Small intestine (tissue), 7 donors: Measurements from ENCODE around the gene LMX1A. TPM values are rescaled to one million over a fixed set of nuclear protein-coding genes. Genes with fewer than 3 reads are reported as not detected.

ENCODE experiments used
- DNase-seq, 2 donors: peaks; one replicate each; pipeline versions ENCODE4 v3.0.0 to v3.0.0-alpha.2; 2013
- FAIRE-seq: peaks from 2 replicates; lab custom pipeline; 2012; peaks lifted over from hg19 to GRCh38; lab: Jason Lieb, UNC
- H3K27ac ChIP-seq, 3 donors: one replicate each; pipeline ENCODE4 v1.5.1; 2013; ENCODE audit warnings: low read length in 2 of 3, mild to moderate bottlenecking in 2 of 3, control low read depth in 1 of 3, inconsistent platforms in 1 of 3, low read depth in 1 of 3, moderate library complexity in 1 of 3
- H3K27me3 ChIP-seq, 3 donors: one replicate each; pipeline ENCODE4 v1.6.1; 2013; ENCODE audit warnings: low read length in 3 of 3, inconsistent platforms in 1 of 3; ENCODE audit not compliant: control insufficient read depth in 3 of 3, insufficient read depth in 3 of 3
- H3K36me3 ChIP-seq, 3 donors: one replicate each; pipeline ENCODE4 v1.6.1; 2013; ENCODE audit warnings: low read length in 3 of 3, inconsistent platforms in 1 of 3, low read depth in 1 of 3, mild to moderate bottlenecking in 1 of 3, moderate library complexity in 1 of 3; ENCODE audit not compliant: control insufficient read depth in 3 of 3, insufficient read depth in 2 of 3
- H3K4me1 ChIP-seq, 3 donors: one replicate each; pipeline ENCODE4 v1.6.1; 2013; ENCODE audit warnings: low read length in 2 of 3, inconsistent platforms in 1 of 3, low read depth in 1 of 3, mild to moderate bottlenecking in 1 of 3, moderate library complexity in 1 of 3; ENCODE audit not compliant: control insufficient read depth in 3 of 3, insufficient read depth in 2 of 3
- H3K4me3 ChIP-seq, 3 donors: one replicate each; pipeline ENCODE4 v1.5.1; 2013; ENCODE audit warnings: low read length in 3 of 3, control low read depth in 1 of 3, inconsistent platforms in 1 of 3, low read depth in 1 of 3, mild to moderate bottlenecking in 1 of 3, moderate library complexity in 1 of 3
- H3K9me3 ChIP-seq, 2 donors: one replicate each; pipeline ENCODE4 v1.6.1; 2013; ENCODE audit warnings: low read depth in 1 of 2, low read length in 1 of 2; ENCODE audit not compliant: control insufficient read depth in 2 of 2, insufficient read depth in 1 of 2
- WGBS, 3 donors: extraction: QIAGEN DNeasy Blood & Tissue Kit; methylation state at CpG; one replicate each; pipeline ENCODE4 v1.1.7; 2013; 5-methylcytosine and 5-hydroxymethylcytosine counted together
- polyA plus RNA-seq, 4 donors: library from polyadenylated mRNA; stranded (reverse) in 3 of 4; unstranded in 1 of 4; fragments of 200-250 nt in 3 of 4; fragments of 120-200 nt in 1 of 4; gene quantifications; one replicate each; pipeline versions ENCODE4 v1.2.1 to v1.2.3, GENCODE V29; 2013
- donor health status: healthy with polysubstance abuse.
- donor health status: control.
- donor health status: control.
- donor health status: Bipolar disorder and iron deficiency.
- donor health status: healthy.

LMX1A gene
- polyA plus RNA-seq, 4 donors, result 0.39 to 4.3 (median 0.49) TPM

- DNase-seq, result no peak
- Histone ChIP-seq H3K27ac (no peak overlapping the region), H3K9me3 (no peaks in the 10 kb centered on the region), H3K4me1 (no peaks in the 10 kb centered on the region), H3K36me3 (no peaks in the 10 kb centered on the region), H3K4me3 (no peak overlapping the region), H3K27me3 (peaks cover 0 to under 1% (median 0%) of the 10 kb centered on the region in 3 donors)
- FAIRE-seq, result no peak
- WGBS, 3 donors, result 71 to 95% (median 94%) methylated on average over 1 of the region's 1 CpG
Observed at GRCh38 chr1:165225650-165226049, 130.9 kb downstream of the LMX1A start.

DNA sequence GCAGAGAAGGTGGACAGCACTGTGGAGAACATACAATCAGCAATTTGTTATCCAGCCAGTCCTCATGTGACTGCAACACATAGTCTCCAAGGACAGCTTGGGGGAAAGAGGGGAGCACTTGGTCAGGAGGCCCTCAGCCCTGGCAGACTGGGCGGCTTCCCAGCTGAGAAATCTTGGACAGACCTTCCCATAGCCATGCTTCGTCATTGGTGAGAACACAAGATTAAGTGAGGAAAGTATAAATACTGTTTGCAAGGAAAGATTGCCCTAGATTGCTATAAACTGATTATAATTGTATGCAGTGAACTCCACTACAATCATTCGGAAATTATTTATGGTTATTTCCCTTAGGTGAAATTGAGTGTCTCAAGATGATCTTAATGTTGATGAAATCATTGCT, 131.5 kb downstream of the LMX1A start:
- Histone ChIP-seq H3K9me3 (no peaks in the 10 kb centered on the region), H3K27ac (no peak overlapping the region), H3K36me3 (no peaks in the 10 kb centered on the region), H3K27me3 (no peaks in the 10 kb centered on the region), H3K4me1 (no peaks in the 10 kb centered on the region), H3K4me3 (no peak overlapping the region)
- no peak for DNase-seq
- 82 to 89% (median 87%) methylated on average over 3 of the region's 3 CpGs for WGBS, 3 donors
- FAIRE-seq, result no peak

DNA sequence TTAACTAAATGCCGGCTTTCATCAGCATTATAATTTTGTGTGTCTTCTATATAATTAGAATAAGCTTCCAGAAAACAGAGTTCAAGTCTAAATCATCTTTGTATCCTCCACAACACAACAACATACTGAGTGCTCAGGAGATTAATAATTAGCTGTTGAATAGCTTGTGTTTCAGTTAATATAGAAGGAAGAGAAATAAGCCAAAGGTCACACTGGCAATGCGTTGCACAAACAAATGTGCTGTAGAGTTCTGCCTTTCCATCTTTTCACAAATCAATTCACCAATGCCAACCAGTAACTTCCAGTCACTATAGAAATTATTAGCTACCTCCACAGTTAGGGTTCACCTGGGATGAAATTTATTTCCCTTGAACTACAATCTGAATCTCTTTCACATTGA, 132.0 kb downstream of the LMX1A start:
- H3K27ac ChIP-seq, result no peak overlapping the region
- WGBS, 3 donors, result 31 to 64% (median 48%) methylated on average over 2 of the region's 2 CpGs
- no peak for FAIRE-seq

GRCh38 chr1:165222580-165222979, 133.9 kb downstream of the LMX1A start:
- H3K4me1 ChIP-seq, result no peaks in the 10 kb centered on the region
- no peaks in the 10 kb centered on the region for H3K27me3 ChIP-seq
- DNase-seq, result no peak
- H3K36me3 ChIP-seq, result no peaks in the 10 kb centered on the region
- no peaks in the 10 kb centered on the region for H3K9me3 ChIP-seq
- H3K27ac ChIP-seq, result no peak overlapping the region
- WGBS, 3 donors, result 84 to 85% (median 84%) methylated on average over 5 of the region's 5 CpGs
- H3K4me3 ChIP-seq, result no peak overlapping the region
- no peak for FAIRE-seq

More for the DNA sequence above, 132.0 kb downstream of the LMX1A start:
- Histone ChIP-seq H3K4me1 (no peaks in the 10 kb centered on the region), H3K4me3 (no peak overlapping the region), H3K36me3 (no peaks in the 10 kb centered on the region), H3K27me3 (no peaks in the 10 kb centered on the region), H3K9me3 (no peaks in the 10 kb centered on the region)
- peak in 1 of 2 donors; percentile 4 for DNase-seq

DNA sequence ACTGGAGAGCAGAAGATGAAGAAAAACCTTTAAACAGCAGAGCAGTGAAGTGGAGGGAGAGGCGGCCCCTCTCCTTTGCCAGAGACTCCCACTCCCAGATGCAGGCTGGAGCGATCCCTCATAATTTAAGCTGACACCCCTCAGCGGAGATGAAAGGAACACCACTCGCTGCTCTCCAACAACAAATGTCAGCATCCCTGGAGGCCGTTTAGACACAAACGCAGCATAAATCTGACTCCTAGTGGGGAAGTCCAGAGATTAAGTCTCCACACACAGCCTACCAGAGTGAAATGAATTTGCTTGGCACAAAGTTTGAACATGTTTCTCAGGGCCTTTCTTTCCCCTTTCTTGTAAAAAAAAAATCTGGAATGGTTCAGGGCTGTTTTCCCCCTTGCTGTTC, 137.8 kb downstream of the LMX1A start:
- WGBS, 3 donors, result 29 to 65% (median 54%) methylated on average over 6 of the region's 6 CpGs
- Histone ChIP-seq H3K4me1 (no peaks in the 10 kb centered on the region), H3K4me3 (no peak overlapping the region), H3K36me3 (no peaks in the 10 kb centered on the region), H3K27me3 (no peaks in the 10 kb centered on the region), H3K27ac (no peak overlapping the region), H3K9me3 (no peaks in the 10 kb centered on the region)
- FAIRE-seq (no peak), DNase-seq (no peak)

GRCh38 chr1:165217958-165218357, 138.6 kb downstream of the LMX1A start:
- H3K9me3 ChIP-seq, result no peaks in the 10 kb centered on the region
- H3K4me1 ChIP-seq, result no peaks in the 10 kb centered on the region
- no peak overlapping the region for H3K4me3 ChIP-seq
- FAIRE-seq (no peak), DNase-seq (no peak)
- H3K27ac ChIP-seq, result no peak overlapping the region
- H3K27me3 ChIP-seq, result no peaks in the 10 kb centered on the region
- WGBS, 3 donors, result 26 to 65% (median 47%) methylated on average over 1 of the region's 1 CpG
- no peaks in the 10 kb centered on the region for H3K36me3 ChIP-seq

- FAIRE-seq, result no peak
- H3K27ac ChIP-seq, result no peak overlapping the region
- no peaks in the 10 kb centered on the region for H3K36me3 ChIP-seq
- no peak overlapping the region for H3K4me3 ChIP-seq
- no peaks in the 10 kb centered on the region for H3K27me3 ChIP-seq
- DNase-seq, result no peak
- no peaks in the 10 kb centered on the region for H3K9me3 ChIP-seq
- no peaks in the 10 kb centered on the region for H3K4me1 ChIP-seq
Observed at GRCh38 chr1:165216254-165216653, 140.3 kb downstream of the LMX1A start.

DNA sequence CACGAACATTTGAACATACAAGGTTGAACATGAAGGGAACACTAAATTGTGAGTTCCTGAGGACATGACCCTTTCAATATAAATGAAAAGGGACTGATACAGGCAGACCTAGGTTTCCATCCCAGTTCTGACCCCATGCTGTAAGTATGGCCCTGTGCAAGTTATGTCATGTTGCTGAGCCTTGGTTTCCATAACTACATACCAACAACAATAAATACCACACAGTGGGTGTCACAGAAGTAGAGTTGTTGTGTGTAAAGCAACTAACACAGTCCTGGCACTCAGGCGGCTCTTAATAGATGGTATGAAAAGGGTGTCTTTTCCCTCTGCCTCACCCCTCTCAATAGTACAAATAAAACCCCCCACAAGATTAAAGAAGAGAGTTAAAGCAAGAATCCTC, 140.8 kb downstream of the LMX1A start:
- Histone ChIP-seq H3K36me3 (no peaks in the 10 kb centered on the region), H3K9me3 (no peaks in the 10 kb centered on the region), H3K4me3 (no peak overlapping the region), H3K27ac (no peak overlapping the region), H3K4me1 (no peaks in the 10 kb centered on the region), H3K27me3 (no peaks in the 10 kb centered on the region)
- FAIRE-seq (no peak), DNase-seq (no peak)
- WGBS, 3 donors, result 74 to 83% (median 75%) methylated on average over 2 of the region's 2 CpGs

GRCh38 chr1:165212229-165212628, 144.3 kb downstream of the LMX1A start:
- Histone ChIP-seq H3K9me3 (no peaks in the 10 kb centered on the region), H3K27ac (no peak overlapping the region), H3K4me3 (no peak overlapping the region), H3K27me3 (no peaks in the 10 kb centered on the region), H3K36me3 (no peaks in the 10 kb centered on the region), H3K4me1 (no peaks in the 10 kb centered on the region)
- DNase-seq (no peak), FAIRE-seq (no peak)
- 50 to 64% (median 58%) methylated on average over 3 of the region's 3 CpGs for WGBS, 3 donors
